ENCODE measurements around the gene DGKI. TPM values are rescaled to one million over a fixed set of nuclear protein-coding genes. Genes with fewer than 3 reads are reported as not detected.

Gene DGKI
- total RNA-seq, 1 donor, result 4.7 TPM

DNA sequence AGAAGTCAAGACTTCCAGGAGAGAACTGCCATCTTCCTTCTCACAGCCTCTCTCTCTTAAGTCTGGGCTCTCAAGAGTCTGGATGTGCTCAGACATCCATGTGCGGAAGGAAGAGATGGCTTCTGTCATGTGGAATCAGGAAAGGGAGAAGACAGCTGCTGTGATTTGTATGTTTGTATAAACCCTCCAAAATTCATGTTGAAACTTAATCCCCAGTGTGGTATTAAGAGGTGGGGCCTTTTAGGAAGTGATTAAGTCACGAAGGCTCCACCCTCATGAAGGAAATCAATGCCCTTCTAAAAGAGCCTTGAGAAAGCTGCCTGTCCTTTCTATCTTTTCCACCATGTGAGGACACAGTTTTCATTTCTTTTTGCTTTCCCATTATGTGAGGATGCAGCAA, 429.3 kb downstream of the DGKI start:
- H3K4me3 ChIP-seq (ENCODE audit: low read depth, low read length), result no peak overlapping the region
- TF ChIP-seq, protein P1, sequence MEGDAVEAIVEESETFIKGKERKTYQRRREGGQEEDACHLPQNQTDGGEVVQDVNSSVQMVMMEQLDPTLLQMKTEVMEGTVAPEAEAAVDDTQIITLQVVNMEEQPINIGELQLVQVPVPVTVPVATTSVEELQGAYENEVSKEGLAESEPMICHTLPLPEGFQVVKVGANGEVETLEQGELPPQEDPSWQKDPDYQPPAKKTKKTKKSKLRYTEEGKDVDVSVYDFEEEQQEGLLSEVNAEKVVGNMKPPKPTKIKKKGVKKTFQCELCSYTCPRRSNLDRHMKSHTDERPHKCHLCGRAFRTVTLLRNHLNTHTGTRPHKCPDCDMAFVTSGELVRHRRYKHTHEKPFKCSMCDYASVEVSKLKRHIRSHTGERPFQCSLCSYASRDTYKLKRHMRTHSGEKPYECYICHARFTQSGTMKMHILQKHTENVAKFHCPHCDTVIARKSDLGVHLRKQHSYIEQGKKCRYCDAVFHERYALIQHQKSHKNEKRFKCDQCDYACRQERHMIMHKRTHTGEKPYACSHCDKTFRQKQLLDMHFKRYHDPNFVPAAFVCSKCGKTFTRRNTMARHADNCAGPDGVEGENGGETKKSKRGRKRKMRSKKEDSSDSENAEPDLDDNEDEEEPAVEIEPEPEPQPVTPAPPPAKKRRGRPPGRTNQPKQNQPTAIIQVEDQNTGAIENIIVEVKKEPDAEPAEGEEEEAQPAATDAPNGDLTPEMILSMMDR (IDR thresholded peaks at IDR 0.05; ENCODE audit: insufficient read depth, low read length), result no peak
- DNase-seq (ENCODE audit: low read depth), result no peak

- no peak for DNase-seq (ENCODE audit: low read depth)
- no peak overlapping the region for H3K4me3 ChIP-seq (ENCODE audit: low read depth, low read length)
- TF ChIP-seq, protein P1 (IDR thresholded peaks at IDR 0.05; ENCODE audit: insufficient read depth, low read length), result no peak
Observed at GRCh38 chr7:137413901-137414300, 432.9 kb downstream of the DGKI start.

DNA sequence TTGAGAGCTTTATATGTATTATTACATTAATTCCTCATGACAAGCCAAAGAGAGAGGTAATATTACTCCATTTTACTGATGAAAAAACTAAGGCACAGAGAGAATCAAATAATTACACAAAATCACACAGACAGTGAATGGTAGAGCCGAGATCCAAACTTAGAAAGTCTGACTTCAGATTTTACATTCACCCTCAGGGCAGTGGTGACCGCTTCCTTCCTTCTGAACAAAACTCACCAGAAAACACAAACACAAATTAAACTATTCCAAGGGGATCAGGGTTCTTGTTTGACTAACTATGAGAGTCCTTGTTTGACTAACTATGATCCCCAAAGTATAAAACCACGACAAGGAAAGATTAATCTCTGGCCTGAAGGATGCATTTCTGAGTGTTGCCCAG, 435.3 kb downstream of the DGKI start:
- no peak overlapping the region for H3K4me3 ChIP-seq (ENCODE audit: low read depth, low read length)
- TF ChIP-seq, protein P1 (IDR thresholded peaks at IDR 0.05; ENCODE audit: insufficient read depth, low read length), result no peak
- DNase-seq (ENCODE audit: low read depth), result no peak

DNA sequence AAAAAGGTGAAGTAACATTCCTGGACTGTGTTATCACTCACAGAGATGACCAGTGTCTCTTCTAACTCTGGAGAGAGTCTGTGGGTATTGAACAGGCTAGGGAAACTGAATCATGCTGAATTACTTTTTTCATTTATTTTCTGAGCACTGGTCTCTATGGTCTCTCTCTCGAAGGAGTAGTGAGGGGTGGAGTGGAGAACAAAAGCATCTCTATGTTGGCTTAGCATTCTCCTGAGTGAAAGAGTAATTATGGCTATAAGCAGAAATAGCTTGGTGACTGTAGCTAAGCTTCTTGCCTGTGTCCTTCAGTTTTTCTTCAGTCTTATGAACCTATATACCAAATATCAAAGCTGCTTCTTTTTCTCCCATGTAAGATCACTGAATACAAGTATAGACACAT, 438.6 kb downstream of the DGKI start:
- TF ChIP-seq, protein P1 (IDR thresholded peaks at IDR 0.05; ENCODE audit: insufficient read depth, low read length), result no peak
- DNase-seq (ENCODE audit: low read depth), result no peak
- H3K4me3 ChIP-seq (ENCODE audit: low read depth, low read length), result no peak overlapping the region

GRCh38 chr7:137407078-137407477, 439.7 kb downstream of the DGKI start:
- TF ChIP-seq, protein P1 (IDR thresholded peaks at IDR 0.05; ENCODE audit: insufficient read depth, low read length), result no peak
- H3K4me3 ChIP-seq (ENCODE audit: low read depth, low read length), result no peak overlapping the region
- DNase-seq (ENCODE audit: low read depth), result no peak

GRCh38 chr7:137404660-137405317, 442.0 kb downstream of the DGKI start:
- TF ChIP-seq, protein P1 (IDR thresholded peaks at IDR 0.05; ENCODE audit: insufficient read depth, low read length), result no peak
- H3K4me3 ChIP-seq (ENCODE audit: low read depth, low read length), result no peak overlapping the region
- no peak for DNase-seq (ENCODE audit: low read depth)

GRCh38 chr7:137403353-137403695, 443.4 kb downstream of the DGKI start:
- no peak for DNase-seq (ENCODE audit: low read depth)
- no peak overlapping the region for H3K4me3 ChIP-seq (ENCODE audit: low read depth, low read length)
- TF ChIP-seq, protein P1 (IDR thresholded peaks at IDR 0.05; ENCODE audit: insufficient read depth, low read length), result no peak

All from fibroblast of the aortic adventitia (primary cell).